Measurements from ENCODE around the gene CAB39.

The CAB39 gene

DNA sequence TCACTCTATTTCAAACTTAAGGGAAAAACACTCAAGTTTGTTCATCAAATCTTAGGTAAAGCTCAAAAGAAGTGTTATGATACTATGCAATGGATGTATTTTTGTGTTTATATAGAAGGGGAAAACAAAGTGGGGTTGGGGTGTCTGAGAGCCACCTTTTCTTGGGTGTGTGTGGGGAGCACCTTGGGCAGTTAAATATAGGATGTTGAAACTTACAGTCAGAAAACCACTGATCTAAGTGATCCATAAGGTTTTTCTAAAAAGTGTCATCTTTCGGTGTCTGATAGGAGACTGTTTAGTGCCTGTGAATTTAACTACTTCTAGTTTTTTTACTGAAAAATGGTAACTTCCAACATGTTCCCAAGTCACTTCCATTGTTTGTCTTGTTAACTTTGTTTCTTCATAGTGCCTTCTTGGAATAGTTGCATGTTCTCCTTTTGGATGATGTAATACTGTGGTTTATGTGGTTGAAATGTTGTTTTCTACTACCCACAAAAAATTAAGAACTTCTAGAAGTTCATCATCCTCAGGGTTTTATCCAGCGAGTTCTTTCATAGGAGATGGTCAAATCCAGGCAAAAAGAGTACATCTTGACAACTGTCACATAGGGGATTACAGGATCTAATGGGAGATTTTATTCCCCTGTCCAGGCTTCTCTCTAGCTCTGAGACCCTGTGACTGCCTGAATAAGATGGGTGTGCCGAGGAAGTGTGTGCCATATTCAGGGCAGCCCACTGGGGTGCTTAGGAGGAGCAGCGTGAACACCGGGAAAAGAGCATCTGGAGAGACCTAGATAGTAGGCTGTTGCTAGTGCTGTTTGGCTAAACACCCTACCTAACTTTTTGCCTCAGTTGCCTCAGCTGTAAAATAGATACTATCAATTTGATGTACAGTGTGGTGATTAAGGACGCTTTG lies 46.2 kb downstream of the CAB39 start:
- DNase-seq: no peak

GRCh38 chr2:230759481-230760167 lies 47.0 kb downstream of the CAB39 start:
- DNase-seq: no peak

GRCh38 chr2:230761704-230762103 lies 49.1 kb downstream of the CAB39 start:
- DNase-seq: no peak

DNA sequence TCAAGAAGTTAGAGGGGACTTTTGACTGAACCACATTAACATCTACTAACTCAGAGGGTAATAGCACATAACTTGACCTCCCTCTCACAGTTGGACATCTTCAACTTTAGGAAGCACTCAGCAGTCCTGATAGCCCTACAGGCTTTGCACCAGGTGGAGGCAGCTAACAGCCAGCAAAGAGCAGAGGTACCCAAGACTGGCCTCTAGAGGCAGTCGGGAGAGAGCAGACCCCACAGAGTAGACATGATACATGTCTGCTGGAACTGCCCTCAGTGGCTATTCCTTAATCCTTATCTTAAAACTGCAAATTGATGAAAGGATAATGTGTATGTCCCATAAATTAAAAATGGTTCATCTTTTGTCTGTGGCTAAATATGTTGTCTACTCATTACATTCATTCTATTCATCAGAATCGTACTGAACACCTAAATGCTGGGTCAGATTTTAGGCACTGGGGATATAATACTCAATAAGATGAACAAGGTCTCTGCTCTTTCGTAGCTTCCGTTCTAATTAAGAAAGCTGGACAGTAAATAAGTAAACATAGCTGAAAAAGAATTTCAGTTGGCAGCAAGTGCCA lies 49.8 kb downstream of the CAB39 start:
- no peak for DNase-seq

GRCh38 chr2:230764346-230764745 lies 51.7 kb downstream of the CAB39 start:
- no peak for DNase-seq

- no peak for DNase-seq
Observed at GRCh38 chr2:230765611-230766300, 53.1 kb downstream of the CAB39 start.

GRCh38 chr2:230767862-230768388 lies 55.3 kb downstream of the CAB39 start:
- no peak for DNase-seq

DNA sequence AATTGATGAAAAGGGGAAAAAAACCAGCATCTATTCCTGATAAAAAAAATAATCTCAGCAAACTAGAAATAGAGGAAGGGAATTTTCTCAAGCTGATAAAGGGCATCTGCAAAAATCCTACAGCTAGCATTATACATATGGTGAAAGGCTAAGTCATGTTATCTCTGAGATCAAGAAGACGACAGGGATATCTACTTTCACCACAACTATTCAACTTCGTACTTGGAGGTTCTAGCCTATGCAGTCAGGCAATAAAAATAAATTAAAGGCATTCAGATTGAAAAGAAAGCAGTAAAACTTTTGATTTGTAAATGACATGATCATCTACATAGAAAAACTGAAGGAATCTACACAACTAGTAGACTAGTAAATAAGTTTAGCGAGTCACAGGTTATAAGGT lies 58.2 kb downstream of the CAB39 start:
- no peak for DNase-seq

GRCh38 chr2:230772156-230772555 lies 59.5 kb downstream of the CAB39 start:
- no peak for DNase-seq

DNA sequence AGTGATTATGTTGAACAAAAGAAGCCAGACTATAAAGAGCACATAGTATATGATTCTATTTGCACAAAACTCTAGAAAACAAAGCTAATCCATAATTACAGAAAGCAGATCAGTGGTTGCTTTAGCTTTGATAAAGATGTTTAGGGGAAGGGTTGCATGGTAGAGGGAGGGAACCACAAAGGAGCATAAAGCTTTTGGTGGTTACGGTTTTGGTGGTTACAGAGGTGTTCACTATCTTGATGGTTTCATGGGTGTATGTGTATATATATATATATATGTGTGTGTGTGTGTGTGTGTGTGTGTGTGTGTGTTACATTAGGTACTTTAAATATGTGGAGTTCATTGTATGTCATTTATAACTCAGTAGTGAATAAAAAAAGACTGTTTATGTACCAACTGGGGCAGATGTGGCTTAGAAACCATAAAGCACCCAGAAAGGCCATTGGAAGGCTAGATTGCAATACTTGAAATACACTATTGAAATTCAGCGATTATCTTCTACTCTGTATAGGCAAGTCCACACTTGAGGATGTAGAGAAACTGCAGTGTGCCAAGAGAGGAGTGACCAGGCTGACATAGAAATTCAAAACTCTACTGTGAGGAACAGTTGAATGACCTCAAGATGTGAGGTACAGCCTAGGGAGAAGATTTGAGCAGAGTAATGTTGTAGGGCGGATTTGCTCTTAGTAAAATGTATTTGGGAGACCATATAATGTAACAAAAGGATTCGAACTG lies 60.6 kb downstream of the CAB39 start:
- DNase-seq: no peak

- DNase-seq: no peak
Observed at GRCh38 chr2:230774348-230774951, 61.8 kb downstream of the CAB39 start.

DNA sequence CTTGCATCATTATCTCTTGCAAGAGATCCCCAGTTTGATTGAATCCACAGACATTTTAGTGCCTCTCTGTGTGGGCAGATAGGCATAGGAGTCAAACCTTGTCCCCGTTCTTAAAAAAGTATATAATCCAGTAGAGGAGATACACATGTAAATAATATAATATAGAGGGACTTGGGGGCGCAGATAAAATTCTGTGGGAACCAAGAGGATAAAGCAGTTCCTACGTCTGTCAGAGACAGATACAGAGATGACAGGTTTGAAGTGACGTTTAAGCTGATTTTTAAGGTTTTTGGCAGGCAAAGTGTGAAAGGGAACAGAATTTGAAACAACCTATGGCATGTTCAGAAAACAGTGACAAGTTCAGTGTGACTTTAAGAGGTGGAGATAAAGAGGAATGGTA lies 63.1 kb downstream of the CAB39 start:
- DNase-seq: no peak

- DNase-seq: no peak
Observed at GRCh38 chr2:230777721-230778120, 65.1 kb downstream of the CAB39 start.

- no peak for DNase-seq
Observed at GRCh38 chr2:230778350-230779063, 65.9 kb downstream of the CAB39 start.

- DNase-seq: no peak
Observed at GRCh38 chr2:230779126-230779525, 66.5 kb downstream of the CAB39 start.

DNA sequence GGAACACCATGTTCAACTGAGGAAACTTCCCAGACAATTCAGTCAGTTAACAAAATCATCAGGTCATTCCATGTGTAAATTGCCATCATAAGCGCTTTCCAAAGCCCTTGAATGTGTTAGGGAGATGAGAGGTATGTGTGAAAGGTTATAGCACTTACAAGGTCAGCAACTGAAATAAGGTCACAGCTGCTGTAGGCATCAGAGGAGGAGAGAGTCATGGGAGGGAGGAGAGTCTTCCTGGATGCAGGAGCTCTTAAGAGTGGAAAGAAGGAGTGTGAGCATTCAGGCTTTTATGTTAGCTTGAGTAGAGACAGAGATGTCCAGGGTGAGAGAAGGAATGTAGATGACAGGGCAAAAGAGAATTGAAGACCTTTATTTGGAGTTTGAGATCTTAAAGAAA lies 67.0 kb downstream of the CAB39 start:
- no peak for DNase-seq

DNA sequence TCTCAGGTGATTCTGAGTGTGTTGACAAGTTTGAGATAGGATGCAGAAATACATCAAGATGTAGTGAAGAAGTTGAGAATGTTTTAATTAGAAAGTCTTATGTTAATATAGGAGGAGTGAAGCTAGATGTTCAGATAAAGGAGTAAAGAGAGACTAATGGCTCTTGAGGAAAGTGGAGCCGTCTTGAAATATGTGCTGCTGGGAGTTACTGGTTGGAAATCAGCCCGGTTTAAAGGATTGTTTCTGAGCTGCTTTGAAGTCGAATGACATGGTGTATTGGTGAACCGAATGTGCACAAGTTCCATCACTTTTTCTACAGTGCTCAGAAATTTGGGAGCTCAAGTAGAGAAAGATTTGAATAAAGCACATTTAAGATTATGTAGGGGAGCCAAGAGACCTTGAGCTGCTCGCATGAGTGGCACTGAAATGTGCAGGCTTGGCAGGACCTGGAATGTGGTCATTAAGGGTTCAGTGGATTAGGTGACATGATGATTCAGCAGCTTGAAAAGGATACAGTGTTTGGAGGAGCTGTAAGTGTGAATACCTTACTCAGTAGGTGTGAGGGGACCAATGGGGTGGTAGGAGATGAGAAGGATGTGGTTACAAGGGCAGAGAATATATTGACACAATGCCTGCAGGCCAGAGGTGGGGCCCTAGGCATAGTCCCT lies 68.6 kb downstream of the CAB39 start:
- DNase-seq: no peak

GRCh38 chr2:230783101-230783500 lies 70.5 kb downstream of the CAB39 start:
- DNase-seq: no peak

GRCh38 chr2:230784795-230785194 lies 72.2 kb downstream of the CAB39 start:
- no peak for DNase-seq

- DNase-seq: no peak
Observed at GRCh38 chr2:230785346-230785745, 72.7 kb downstream of the CAB39 start.

DNA sequence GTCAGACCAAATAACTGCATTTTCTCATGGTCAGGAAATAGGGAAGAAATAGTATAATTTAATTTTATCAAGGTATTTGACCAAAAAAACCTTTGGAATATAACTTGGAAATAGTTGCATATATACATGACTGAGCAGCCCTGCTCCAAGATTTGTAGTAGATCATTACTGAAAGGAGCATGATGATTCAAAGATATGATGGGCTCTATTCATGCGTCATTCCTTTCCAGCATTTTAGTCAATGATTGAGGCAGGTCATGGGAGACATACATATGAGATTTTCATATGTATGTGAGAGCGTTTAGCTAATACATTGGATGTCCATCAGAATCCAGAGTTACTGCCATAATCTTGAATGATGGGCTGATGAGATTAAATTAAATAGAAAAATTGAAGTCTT lies 74.5 kb downstream of the CAB39 start:
- DNase-seq: no peak
